ENCODE results near the gene PMM2.

Gene PMM2

DNA sequence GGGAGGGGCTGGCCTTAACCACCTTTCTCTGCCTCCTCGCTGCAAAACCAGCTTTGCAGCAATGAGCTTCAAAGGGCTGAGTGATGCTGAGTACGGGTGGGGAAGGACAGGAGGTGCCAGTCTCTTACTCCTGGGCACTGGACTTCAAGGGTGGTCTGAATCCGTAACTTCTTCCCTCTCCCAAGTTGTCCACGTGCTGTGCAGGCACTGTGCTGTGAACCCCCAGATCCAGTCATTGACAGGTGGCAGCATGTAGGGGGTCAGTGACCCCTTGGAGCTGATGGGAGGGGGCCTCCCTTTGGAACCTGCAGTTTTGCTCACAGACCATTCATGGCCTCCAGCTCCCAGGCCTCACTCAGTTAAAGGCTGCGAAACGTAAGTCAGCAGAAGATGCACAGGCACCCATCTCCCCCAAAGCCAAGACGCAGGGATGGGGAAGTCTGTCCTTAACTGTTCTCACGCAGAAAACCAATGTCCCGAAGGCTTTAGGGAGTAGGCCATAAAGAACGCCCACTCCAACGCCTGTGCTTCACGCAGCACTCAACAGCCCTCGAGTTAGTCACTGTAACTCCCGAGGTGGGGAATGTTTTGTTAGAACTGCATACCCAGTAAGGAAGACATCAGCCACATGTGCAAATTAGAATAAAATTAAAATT, 92.4 kb downstream of the PMM2 start:
- no peak for DNase-seq

DNA sequence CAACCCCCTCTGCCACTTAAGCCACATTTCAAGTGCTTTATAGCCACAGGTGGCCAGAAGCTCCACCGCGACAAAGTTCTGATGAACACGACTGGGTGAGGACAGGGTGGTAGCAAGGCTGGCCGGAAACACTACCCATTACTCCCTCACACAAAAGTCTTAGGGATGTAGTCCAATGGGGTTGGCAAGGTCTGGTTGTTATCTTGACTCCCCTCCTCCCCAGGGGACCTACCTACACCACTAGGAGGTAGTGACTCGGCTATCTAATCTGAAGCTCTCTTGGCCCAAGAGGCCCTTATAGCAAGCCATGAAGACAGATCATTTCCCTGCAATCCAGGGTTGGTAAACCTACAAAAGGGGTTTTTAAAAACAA, 92.9 kb downstream of the PMM2 start:
- no peak for DNase-seq

DNA sequence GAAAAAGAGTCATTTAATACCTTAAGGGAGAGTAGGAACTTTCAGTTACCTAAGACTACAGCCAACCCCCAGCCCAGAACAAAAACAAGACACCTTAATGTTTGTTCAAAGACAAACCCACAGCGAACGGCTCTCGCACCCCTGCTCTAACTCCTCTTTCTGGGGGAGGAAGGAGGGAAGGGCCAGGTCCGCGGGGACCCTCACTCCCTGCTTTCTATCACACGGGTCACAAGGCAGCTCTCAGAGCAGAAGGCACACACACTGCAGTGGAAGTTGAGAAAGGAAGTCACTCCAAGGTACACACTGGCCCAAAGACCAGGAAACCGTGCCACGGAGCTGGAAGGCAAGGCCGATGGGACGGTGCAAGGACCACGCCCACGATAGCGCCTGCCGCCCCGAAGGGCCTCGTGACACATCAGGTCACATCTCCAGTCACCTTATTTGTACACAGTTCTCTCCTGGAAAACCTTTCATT, 94.5 kb downstream of the PMM2 start:
- DNase-seq: no peak

DNA sequence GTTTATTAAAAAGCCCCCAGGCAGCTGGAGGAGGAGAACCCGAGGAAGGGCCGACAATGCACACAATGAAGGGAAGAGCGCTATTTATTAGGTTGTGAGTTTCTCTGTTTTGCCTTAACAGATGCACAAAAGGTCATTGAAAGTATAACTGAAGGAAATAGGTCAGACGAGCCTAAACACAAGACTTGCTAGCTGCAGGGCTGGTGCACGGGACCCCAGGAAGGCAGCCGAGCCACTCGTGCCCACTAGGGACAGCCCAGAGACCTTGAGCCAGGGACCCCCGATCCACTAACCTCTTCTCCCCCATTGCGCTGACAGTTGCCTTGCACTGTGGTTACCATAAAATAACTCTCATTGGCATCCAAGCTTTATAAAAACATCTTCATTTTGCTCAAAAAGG, 95.8 kb downstream of the PMM2 start:
- DNase-seq: no peak

DNA sequence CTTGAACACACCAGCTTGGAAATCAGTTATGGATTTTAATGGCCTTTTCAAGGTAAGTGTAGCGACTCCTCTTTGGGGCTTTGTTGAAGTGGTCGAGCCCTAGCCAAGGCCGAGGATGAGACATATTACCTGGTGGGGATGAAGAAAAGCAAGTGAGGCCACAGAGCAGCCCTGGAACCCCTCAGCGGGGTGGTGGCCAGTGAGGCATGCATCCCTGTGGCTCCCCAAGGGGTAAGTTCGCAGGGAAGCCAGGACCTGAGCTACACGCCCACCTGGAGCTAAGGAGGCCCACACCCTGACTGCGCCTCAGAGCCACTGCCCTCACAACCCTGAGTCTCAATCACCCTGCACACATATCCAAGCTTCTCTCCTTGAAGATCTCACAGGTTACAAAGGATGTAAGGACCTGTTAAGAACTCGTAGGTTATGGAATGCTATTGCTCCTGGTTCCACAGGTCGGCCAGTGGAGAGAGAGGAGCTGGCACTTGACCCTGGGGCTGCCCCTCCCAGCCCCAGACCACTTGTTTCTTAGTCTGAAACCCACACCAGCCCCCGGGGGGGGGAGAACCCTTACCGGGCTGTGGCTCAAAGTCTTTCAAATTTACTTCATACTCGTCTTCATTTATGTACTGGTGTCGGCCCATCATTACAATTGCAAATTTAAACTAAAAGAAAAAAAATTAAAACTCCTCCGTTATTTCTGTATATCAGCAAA, 96.5 kb downstream of the PMM2 start:
- DNase-seq: no peak

DNA sequence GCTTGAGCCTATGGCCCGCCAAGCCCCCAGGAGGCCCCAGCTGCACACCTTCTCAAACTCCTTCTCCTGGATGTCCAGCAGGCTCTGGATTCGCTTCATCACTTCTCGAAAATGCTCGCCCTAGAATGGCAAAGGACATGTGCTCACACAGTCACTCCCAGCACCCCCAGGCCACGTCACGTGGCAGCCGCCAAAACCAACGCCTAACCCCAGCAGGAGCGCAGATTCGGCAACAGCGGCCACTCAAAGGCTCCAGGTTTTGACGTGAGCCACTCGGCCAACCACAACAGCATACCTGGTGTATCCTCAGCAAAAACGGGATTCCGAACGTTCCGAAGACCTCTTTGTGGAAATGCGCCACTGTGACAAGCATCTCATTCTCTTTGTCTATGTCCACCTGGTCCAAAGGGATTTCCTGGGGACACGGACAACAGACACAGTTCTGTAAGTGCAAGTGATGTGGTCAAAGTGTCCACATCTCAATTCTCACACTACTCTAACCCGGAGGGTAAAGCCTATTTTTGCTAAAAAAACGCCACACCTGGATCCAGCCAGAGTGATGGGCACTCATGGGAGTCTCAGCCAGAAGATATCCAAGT, 97.2 kb downstream of the PMM2 start:
- no peak for DNase-seq

DNA sequence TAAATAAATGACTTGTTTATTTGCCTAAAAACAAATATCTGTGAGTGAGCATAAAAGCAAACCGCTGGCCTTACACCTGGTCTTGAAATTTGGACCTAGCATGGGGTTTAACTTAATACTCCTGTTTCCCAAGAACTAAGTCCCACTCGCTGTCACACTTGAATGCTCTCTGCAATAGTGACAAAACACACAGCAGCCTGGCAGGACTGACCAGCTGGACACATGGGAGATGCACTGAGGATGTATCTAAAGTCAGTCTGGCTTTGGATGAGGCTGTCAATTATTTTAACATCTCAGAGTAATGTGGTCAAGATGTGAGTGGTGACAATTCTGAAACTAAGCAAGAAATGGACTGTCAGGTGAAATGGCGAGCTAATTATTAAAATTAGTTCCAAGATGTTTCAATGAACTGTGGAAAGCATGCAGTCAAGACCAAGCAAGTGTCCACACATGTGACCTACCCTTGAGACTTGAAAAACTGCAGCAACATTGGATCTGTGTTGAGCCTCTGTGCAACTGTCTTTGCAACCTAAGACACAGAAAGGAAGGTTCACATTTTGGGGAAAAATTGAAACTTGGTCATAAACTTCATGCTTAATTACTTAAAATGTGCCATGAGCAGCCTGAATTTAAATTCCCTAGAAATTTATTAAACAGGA, 101.2 kb downstream of the PMM2 start:
- no peak for DNase-seq
